Type B pancreatic cell (in vitro differentiated cells): ENCODE measurements around the gene PRPF6. TPM values are rescaled to one million over a fixed set of nuclear protein-coding genes. Genes with fewer than 3 reads are reported as not detected.

ENCODE experiments used
- DNase-seq: peaks from one replicate; pipeline ENCODE4 v3.0.0; 2021; ENCODE audit warnings: mixed read lengths; ENCODE audit not compliant: unreplicated experiment; ENCODE audit errors: extremely low spot score
- H3K27ac Mint-ChIP-seq: 2 replicates; pipeline ENCODE4 v1.8.0; 2021; ENCODE audit warnings: mild to moderate bottlenecking, mixed read lengths
- H3K27me3 Mint-ChIP-seq: 2 replicates; pipeline ENCODE4 v1.8.0; 2021; ENCODE audit warnings: mixed read lengths
- H3K36me3 Mint-ChIP-seq: 2 replicates; pipeline ENCODE4 v1.8.0; 2021; ENCODE audit warnings: mixed read lengths
- H3K4me1 Mint-ChIP-seq: one replicate; pipeline ENCODE4 v1.8.0; 2021; ENCODE audit warnings: mixed read lengths; ENCODE audit not compliant: unreplicated experiment
- H3K4me3 Mint-ChIP-seq: 2 replicates; pipeline ENCODE4 v1.8.0; 2021; ENCODE audit warnings: mild to moderate bottlenecking, mixed read lengths
- H3K9me3 Mint-ChIP-seq: 2 replicates; pipeline ENCODE4 v1.8.0; 2021; ENCODE audit warnings: mixed read lengths
- CTCF ChIP-seq: fragments of 200-600 bp; sonication (generic); conservative IDR thresholded peaks from 2 replicates; pipeline ENCODE4 v1.5.0; 2021; ENCODE audit warnings: antibody characterized with exemption, mild to moderate bottlenecking
- long read RNA-seq: library from polyadenylated mRNA; unstranded; transcript quantifications from one replicate; pipeline ENCODE4 v2.0.0, GENCODE V29; 2020
- total RNA-seq: library from RNA; stranded (reverse); gene quantifications from 2 replicates; pipeline ENCODE4 v1.2.1, GENCODE V29; 2021; ENCODE audit warnings: low replicate concordance

Gene PRPF6
- 64.3 and 67.9 TPM in 2 replicates for total RNA-seq
- long read RNA-seq, transcript PRPF6-201 (21 exons, 3,044 nt), result major isoform, 183 of 236 reads
- long read RNA-seq, partial matches to known transcripts, result 35 of 236 reads
- long read RNA-seq, other reads (novel, unspliced or antisense), result 18 of 236 reads

GRCh38 chr20:63980806-63981728 is at the start of gene PRPF6:
PRPF6 (plus strand) TSS chr20:63981132; CDS start chr20:63981246, 114 bp downstream.
- peaks cover 13% of the 10 kb centered on the region for H3K27me3 Mint-ChIP-seq
- TF ChIP-seq CTCF, result peak; percentile 87
- H3K4me3 Mint-ChIP-seq, result peak within 1 kb of the TSS; percentile 96

DNA sequence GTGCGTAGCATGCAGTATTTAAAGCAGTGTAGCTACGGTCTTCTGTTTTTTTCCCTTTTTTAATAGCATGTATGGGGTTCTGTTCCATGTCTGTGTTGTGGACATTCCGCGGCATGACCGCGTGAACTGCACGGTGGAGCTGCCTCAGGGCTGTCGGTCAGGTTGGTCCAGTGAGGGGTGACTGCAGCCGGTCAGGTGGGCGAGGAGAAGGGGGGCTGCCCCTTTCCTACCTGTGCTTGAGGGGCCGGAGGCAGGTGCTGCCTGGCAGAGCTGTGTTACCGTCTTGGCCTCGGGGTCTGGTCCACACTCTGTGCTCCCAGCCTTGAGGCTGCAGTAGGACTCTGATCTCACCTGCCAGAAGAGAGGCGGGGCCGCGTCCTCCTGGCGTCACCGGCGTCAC is 49.2 kb upstream of the PRPF6 start:
- TF ChIP-seq CTCF, result no peak
- Mint-ChIP-seq H3K27ac (no peak overlapping the region), H3K4me3 (no peak overlapping the region), H3K36me3 (peaks cover 31% of the 10 kb centered on the region), H3K27me3 (no peaks in the 10 kb centered on the region), H3K9me3 (no peaks in the 10 kb centered on the region), H3K4me1 (peaks cover 4% of the 10 kb centered on the region)
- no peak for DNase-seq

More at GRCh38 chr20:63980806-63981728, at the start of gene PRPF6:
- Mint-ChIP-seq H3K4me1 (peaks cover 22% of the 10 kb centered on the region), H3K9me3 (no peaks in the 10 kb centered on the region), H3K36me3 (peaks cover 10% of the 10 kb centered on the region), H3K27ac (peak within 1 kb of the TSS; percentile 95)
- peak; percentile 96 for DNase-seq

DNA sequence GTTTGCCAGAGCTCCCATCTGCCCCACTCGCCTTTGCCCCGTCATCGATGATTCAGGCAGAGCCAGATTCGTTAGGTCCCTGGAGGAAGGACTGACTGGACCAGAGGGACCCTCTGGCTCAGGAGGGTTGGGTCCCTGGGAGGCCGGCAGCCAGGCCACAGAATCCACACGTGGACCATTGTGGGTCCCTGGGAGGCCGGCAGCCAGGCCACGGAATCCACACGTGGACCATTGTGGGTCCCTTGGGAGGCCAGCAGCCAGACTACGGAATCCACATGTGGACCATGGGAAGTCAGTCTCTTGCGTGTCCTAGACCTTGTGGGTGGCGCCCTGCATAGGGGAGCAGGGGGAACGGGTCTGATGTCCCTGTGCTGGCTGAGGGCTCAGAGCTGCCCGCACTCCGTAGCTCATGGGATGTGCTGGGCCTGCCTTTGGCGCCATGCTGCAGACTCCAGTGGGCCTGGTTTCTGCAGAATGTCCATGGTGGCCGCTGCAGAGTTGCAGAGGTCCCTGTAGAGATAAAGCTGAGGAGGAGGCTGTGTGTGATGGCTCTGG is 48.2 kb upstream of the PRPF6 start:
- H3K4me3 Mint-ChIP-seq, result no peak overlapping the region
- TF ChIP-seq CTCF, result no peak
- DNase-seq, result no peak
- H3K27ac Mint-ChIP-seq, result no peak overlapping the region
- H3K36me3 Mint-ChIP-seq, result peaks cover 29% of the 10 kb centered on the region
- no peaks in the 10 kb centered on the region for H3K27me3 Mint-ChIP-seq
- no peaks in the 10 kb centered on the region for H3K4me1 Mint-ChIP-seq
- H3K9me3 Mint-ChIP-seq, result no peaks in the 10 kb centered on the region

DNA sequence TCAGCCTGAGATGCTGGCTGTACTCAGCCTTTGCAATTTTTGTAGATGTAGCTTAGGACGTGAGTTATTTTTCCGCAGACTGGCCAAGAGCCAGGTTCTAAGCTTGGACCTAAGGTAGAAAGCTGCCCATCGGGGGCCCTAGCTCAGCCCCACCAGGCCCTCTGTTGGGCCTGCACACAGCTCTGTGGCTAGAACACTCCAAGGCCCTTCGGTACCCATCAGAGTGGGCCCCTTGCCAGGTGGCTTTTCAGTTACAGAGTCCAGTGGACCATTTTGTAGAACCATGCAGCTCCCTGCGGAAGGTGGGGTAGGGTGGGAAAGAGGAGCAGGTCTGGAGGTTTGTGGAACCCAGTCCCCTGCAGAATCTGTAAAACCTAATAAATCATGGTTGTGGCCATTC is 47.3 kb upstream of the PRPF6 start:
- H3K27ac Mint-ChIP-seq, result no peak overlapping the region
- H3K9me3 Mint-ChIP-seq, result no peaks in the 10 kb centered on the region
- H3K36me3 Mint-ChIP-seq, result peaks cover 30% of the 10 kb centered on the region
- DNase-seq, result no peak
- no peaks in the 10 kb centered on the region for H3K27me3 Mint-ChIP-seq
- no peak overlapping the region for H3K4me3 Mint-ChIP-seq
- H3K4me1 Mint-ChIP-seq, result no peaks in the 10 kb centered on the region
- TF ChIP-seq CTCF, result no peak

DNA sequence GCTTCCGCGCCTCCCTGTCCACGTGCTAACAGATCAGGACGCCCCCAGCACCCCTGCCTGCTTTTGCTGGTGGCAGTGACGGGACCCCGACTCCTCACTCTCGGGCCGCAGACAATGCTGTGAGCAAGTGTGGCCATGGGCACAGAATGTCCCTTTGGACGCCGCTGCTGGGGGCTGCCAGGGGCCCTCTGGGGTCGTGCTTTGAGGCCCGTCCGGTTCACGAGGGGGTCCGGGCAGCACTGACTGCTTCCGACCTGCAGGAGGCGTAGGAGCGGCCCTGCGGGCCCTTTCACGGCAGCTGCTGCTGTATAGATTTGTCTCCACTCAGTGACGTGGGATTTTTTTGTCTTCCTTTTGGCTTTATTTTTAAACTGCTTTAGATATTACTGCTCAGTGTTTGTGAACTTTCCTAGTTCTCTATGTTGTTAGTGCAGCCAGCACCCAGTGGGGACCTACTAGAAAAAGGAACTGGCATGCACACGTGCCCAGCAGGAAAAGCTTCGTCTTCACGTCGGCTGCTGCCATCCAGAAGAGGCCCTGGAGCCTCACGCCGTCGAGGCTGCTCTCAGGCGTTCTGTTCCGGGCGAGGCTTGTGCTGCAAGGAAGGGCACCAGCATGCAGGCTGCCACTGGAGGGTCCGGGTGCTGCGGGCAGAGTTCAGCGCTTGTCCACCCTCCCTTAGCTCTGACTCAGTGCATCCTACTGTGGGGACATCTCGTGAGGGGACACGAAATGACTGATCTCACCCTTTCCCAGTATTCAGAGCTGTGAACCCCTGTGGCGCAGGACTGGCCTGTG is 46.5 kb upstream of the PRPF6 start:
- no peak for DNase-seq
- Mint-ChIP-seq H3K27me3 (no peaks in the 10 kb centered on the region), H3K4me1 (no peaks in the 10 kb centered on the region), H3K9me3 (no peaks in the 10 kb centered on the region), H3K36me3 (peaks cover 27% of the 10 kb centered on the region), H3K27ac (no peak overlapping the region), H3K4me3 (no peak overlapping the region)
- TF ChIP-seq CTCF, result peak; percentile 69
